Aorta (tissue), 5 donors: ENCODE measurements around the gene PLA2G5. TPM values are rescaled to one million over a fixed set of nuclear protein-coding genes. Genes with fewer than 3 reads are reported as not detected.
"Not testable (repeated sequence)": the region's sequence is repeated elsewhere in the genome, so short reads cannot be mapped to it uniquely, and the experiment has no call there.

ENCODE experiments used
- ATAC-seq: fragments of 200-7000 bp; cut with Tn5 transposase; one replicate; pipeline ENCODE4 v1.9.1; 2022; ENCODE audit warnings: moderate library complexity; ENCODE audit not compliant: low FRiP score
- DNase-seq, 2 donors: peaks; one replicate each; pipeline ENCODE4 v3.0.0-alpha.2; 2020
- H3K27ac ChIP-seq, 2 donors: one replicate each; pipeline ENCODE4 v1.5.1; 2013; ENCODE audit warnings: low read length in 2 of 2, mild to moderate bottlenecking in 2 of 2, moderate library complexity in 2 of 2, control low read depth in 1 of 2, inconsistent platforms in 1 of 2, low read depth in 1 of 2
- H3K27me3 ChIP-seq, 2 donors: one replicate each; pipeline ENCODE4 v1.6.1; 2013; ENCODE audit warnings: control low read depth in 1 of 2, low read length in 1 of 2, mild to moderate bottlenecking in 1 of 2, moderate library complexity in 1 of 2; ENCODE audit not compliant: insufficient read depth in 2 of 2, control insufficient read depth in 1 of 2
- H3K36me3 ChIP-seq, 2 donors: one replicate each; pipeline ENCODE4 v1.6.1; 2013; ENCODE audit warnings: control low read depth in 1 of 2, low read length in 1 of 2, mild to moderate bottlenecking in 1 of 2; ENCODE audit not compliant: insufficient read depth in 2 of 2, control insufficient read depth in 1 of 2
- H3K4me1 ChIP-seq, 2 donors: one replicate each; pipeline ENCODE4 v1.6.1; 2013; ENCODE audit warnings: low read length in 2 of 2, control low read depth in 1 of 2, mild to moderate bottlenecking in 1 of 2, moderate library complexity in 1 of 2; ENCODE audit not compliant: insufficient read depth in 2 of 2, control insufficient read depth in 1 of 2
- H3K4me3 ChIP-seq, 2 donors: one replicate each; pipeline ENCODE4 v1.5.1; 2013; ENCODE audit warnings: low read length in 2 of 2, control low read depth in 1 of 2, mild to moderate bottlenecking in 1 of 2
- H3K9me3 ChIP-seq: one replicate; pipeline ENCODE4 v1.6.1; 2013; ENCODE audit warnings: mild to moderate bottlenecking, low read length; ENCODE audit not compliant: control insufficient read depth
- WGBS, 2 donors: extraction: QIAGEN DNeasy Blood & Tissue Kit; methylation state at CpG; one replicate each; pipeline ENCODE4 v1.1.7; 2013; 5-methylcytosine and 5-hydroxymethylcytosine counted together
- intact Hi-C, 2 donors: fragments of 100-400 bp; cut with DNase I; formaldehyde crosslinking; loops; one replicate each; pipeline versions ENCODE4 v1.14.2 to v1.15.0; 2022
- polyA plus RNA-seq, 2 donors: library from polyadenylated mRNA; stranded (reverse); fragments of 200-250 nt; gene quantifications; one replicate each; pipeline ENCODE4 v1.2.3, GENCODE V29; 2013
- total RNA-seq, 2 donors: library from RNA; stranded (reverse); fragmentation: NEBNext Ultra II Directional; extraction: Animal tissue kit (Norgen Biotek cat#: 25700); gene quantifications; one replicate each; pipeline ENCODE4 v1.2.1, GENCODE V29; 2021
- donor health status: healthy with polysubstance abuse.
- donor health status: Bipolar disorder and iron deficiency.
- donor health status: DM: no; HTN: no; CAD: no.
- donor health status: DM: no; HTN: no; CAD: no.
- donor health status: DM: yes; HTN: yes; CAD: no.

PLA2G5 gene
- total and polyA plus RNA-seq, 4 donors: 4.0 to 13.7 (median 8.5) TPM

DNA sequence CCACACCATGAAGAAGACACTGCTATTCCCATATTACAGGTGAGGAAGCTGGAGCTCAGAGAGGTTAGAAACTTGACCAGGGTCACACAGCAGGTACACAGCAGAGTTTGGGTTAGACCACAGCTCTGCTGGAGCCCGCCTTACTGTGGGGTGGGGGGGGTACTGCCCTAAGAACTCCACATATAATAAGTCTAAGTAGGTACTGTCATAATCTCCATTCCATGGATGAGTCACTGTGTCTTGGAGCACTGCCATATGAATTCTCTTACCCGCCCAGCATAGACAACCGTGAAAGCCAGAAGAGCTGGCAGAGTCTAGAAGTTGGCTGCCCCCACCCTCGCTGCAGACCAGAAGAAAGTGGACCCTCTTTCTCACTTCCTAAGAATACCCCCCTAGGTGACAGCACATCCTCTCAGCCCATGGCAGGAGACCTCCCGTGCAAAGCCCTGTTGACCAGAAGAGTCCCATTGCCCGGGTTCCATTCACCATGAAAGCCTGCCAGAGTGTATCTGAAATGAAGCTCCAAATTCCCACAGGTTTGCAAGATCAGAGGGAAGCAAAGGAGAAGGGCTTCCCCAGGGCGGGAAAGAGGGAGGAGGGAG, 54.6 kb downstream of the PLA2G5 start:
- WGBS, 2 donors: 65 to 69% methylated on average over 7 of the region's 7 CpGs
- no peak for DNase-seq
- no peak for ATAC-seq
- no peak overlapping the region for H3K27ac ChIP-seq
- no peaks in the 10 kb centered on the region for H3K36me3 ChIP-seq
- intact Hi-C loops: no loop called here
- H3K4me3 ChIP-seq: no peak overlapping the region
- H3K9me3 ChIP-seq: peaks cover 5% of the 10 kb centered on the region
- H3K27me3 ChIP-seq: no peaks in the 10 kb centered on the region
- no peaks in the 10 kb centered on the region for H3K4me1 ChIP-seq

- no peak for DNase-seq
- H3K27ac ChIP-seq: no peak overlapping the region
- H3K9me3 ChIP-seq: peaks cover 5% of the 10 kb centered on the region
- H3K4me1 ChIP-seq: no peaks in the 10 kb centered on the region
- H3K27me3 ChIP-seq: no peaks in the 10 kb centered on the region
- WGBS, 2 donors: 81 to 83% methylated on average over 10 of the region's 10 CpGs
- no peak overlapping the region for H3K4me3 ChIP-seq
- ATAC-seq: no peak
- H3K36me3 ChIP-seq: no peaks in the 10 kb centered on the region
- intact Hi-C loops: no loop called here
Measured at GRCh38 chr1:20125100-20125499, 55.1 kb downstream of the PLA2G5 start.

GRCh38 chr1:20126041-20126805, 56.2 kb downstream of the PLA2G5 start:
- intact Hi-C loops: no loop called here
- Histone ChIP-seq H3K9me3 (peaks cover 5% of the 10 kb centered on the region), H3K36me3 (no peaks in the 10 kb centered on the region), H3K27me3 (no peaks in the 10 kb centered on the region), H3K4me1 (no peaks in the 10 kb centered on the region), H3K27ac (no peak overlapping the region), H3K4me3 (no peak overlapping the region)
- DNase-seq (no peak), ATAC-seq (peak; percentile 7)
- 65 to 67% methylated on average over 9 of the region's 9 CpGs for WGBS, 2 donors

GRCh38 chr1:20126806-20127440, 56.9 kb downstream of the PLA2G5 start:
- Histone ChIP-seq H3K36me3 (no peaks in the 10 kb centered on the region), H3K27ac (no peak overlapping the region), H3K9me3 (peaks cover 5% of the 10 kb centered on the region), H3K27me3 (no peaks in the 10 kb centered on the region), H3K4me3 (no peak overlapping the region), H3K4me1 (no peaks in the 10 kb centered on the region)
- 93 to 96% methylated on average over 10 of the region's 10 CpGs for WGBS, 2 donors
- DNase-seq (no peak), ATAC-seq (no peak)
- intact Hi-C loops: no loop called here

GRCh38 chr1:20130518-20130917, 60.5 kb downstream of the PLA2G5 start:
- WGBS, 2 donors: 91 to 92% methylated on average over 3 of the region's 3 CpGs
- ATAC-seq, DNase-seq: not testable (repeated sequence)

GRCh38 chr1:20134995-20135394, 65.0 kb downstream of the PLA2G5 start:
- DNase-seq: no peak
- no peaks in the 10 kb centered on the region for H3K9me3 ChIP-seq
- intact Hi-C loops: no loop called here
- H3K27ac ChIP-seq: no peak overlapping the region
- no peaks in the 10 kb centered on the region for H3K27me3 ChIP-seq
- no peaks in the 10 kb centered on the region for H3K36me3 ChIP-seq
- ATAC-seq: no peak
- no peaks in the 10 kb centered on the region for H3K4me1 ChIP-seq
- no peak overlapping the region for H3K4me3 ChIP-seq
- 90 to 93% methylated on average over 3 of the region's 3 CpGs for WGBS, 2 donors

More at GRCh38 chr1:20130518-20130917, 60.5 kb downstream of the PLA2G5 start:
- H3K36me3 ChIP-seq, H3K4me3 ChIP-seq, intact Hi-C loops, H3K27ac ChIP-seq, H3K27me3 ChIP-seq, H3K4me1 ChIP-seq, H3K9me3 ChIP-seq: not testable (repeated sequence)

- 93 to 94% methylated on average over 3 of the region's 3 CpGs for WGBS, 2 donors
Measured at GRCh38 chr1:20136249-20136648, 66.3 kb downstream of the PLA2G5 start.

GRCh38 chr1:20137055-20137454, 67.1 kb downstream of the PLA2G5 start:
- no peak for ATAC-seq
- Histone ChIP-seq H3K36me3 (no peaks in the 10 kb centered on the region), H3K27me3 (no peaks in the 10 kb centered on the region), H3K9me3 (no peaks in the 10 kb centered on the region), H3K4me3 (no peak overlapping the region), H3K27ac (no peak overlapping the region), H3K4me1 (no peaks in the 10 kb centered on the region)
- DNase-seq: no peak
- intact Hi-C loops: no loop called here
- WGBS, 2 donors: 92 to 95% methylated on average over 4 of the region's 4 CpGs

More at GRCh38 chr1:20136249-20136648, 66.3 kb downstream of the PLA2G5 start:
- ATAC-seq (no peak), DNase-seq (no peak)
- intact Hi-C loops: no loop called here
- no peaks in the 10 kb centered on the region for H3K36me3 ChIP-seq
- H3K27me3 ChIP-seq: no peaks in the 10 kb centered on the region
- no peaks in the 10 kb centered on the region for H3K4me1 ChIP-seq
- H3K9me3 ChIP-seq: no peaks in the 10 kb centered on the region
- no peak overlapping the region for H3K27ac ChIP-seq
- H3K4me3 ChIP-seq: no peak overlapping the region
